HG03095 (cell line): ENCODE measurements around the gene MTO1.
"Not testable (repeated sequence)": the region's sequence is repeated elsewhere in the genome, so short reads cannot be mapped to it uniquely, and the experiment has no call there.

ENCODE experiments used
- ATAC-seq: cut with Tn5 transposase; IDR thresholded peaks from one replicate; pipeline ENCODE4 v1.9.1; 2021; ENCODE audit warnings: moderate library complexity; ENCODE audit not compliant: unreplicated experiment

The MTO1 gene

GRCh38 chr6:73503027-73503772 lies 41.7 kb downstream of the MTO1 start:
- ATAC-seq: no peak

- ATAC-seq: no peak
Measured at GRCh38 chr6:73504160-73504559, 42.6 kb downstream of the MTO1 start.

- ATAC-seq: no peak
Measured at GRCh38 chr6:73505142-73505541, 43.6 kb downstream of the MTO1 start.

- ATAC-seq: not testable (repeated sequence)
Measured at GRCh38 chr6:73505705-73506104, 44.2 kb downstream of the MTO1 start.

- no peak for ATAC-seq
Measured at GRCh38 chr6:73506246-73506645, 44.7 kb downstream of the MTO1 start.

- ATAC-seq: no peak
Measured at GRCh38 chr6:73508776-73509175, 47.2 kb downstream of the MTO1 start.

GRCh38 chr6:73509851-73510250 lies 48.3 kb downstream of the MTO1 start:
- no peak for ATAC-seq

- ATAC-seq: no peak
Measured at GRCh38 chr6:73511796-73512195, 50.3 kb downstream of the MTO1 start.

- ATAC-seq: no peak
Measured at GRCh38 chr6:73513496-73513854, 51.9 kb downstream of the MTO1 start.

GRCh38 chr6:73514746-73515110 lies 53.2 kb downstream of the MTO1 start:
- ATAC-seq: no peak

GRCh38 chr6:73515204-73515655 lies 53.7 kb downstream of the MTO1 start:
- peak; percentile 52 for ATAC-seq

- no peak for ATAC-seq
Measured at GRCh38 chr6:73516514-73517489, 55.3 kb downstream of the MTO1 start.

- not testable (repeated sequence) for ATAC-seq
Measured at GRCh38 chr6:73518100-73518981, 56.8 kb downstream of the MTO1 start.

GRCh38 chr6:73518982-73519881 lies 57.7 kb downstream of the MTO1 start:
- not testable (repeated sequence) for ATAC-seq

- ATAC-seq: no peak
Measured at GRCh38 chr6:73519926-73520687, 58.6 kb downstream of the MTO1 start.

GRCh38 chr6:73520688-73521350 lies 59.3 kb downstream of the MTO1 start, which contains the start of gene EEF1A1:
TSS of gene EEF1A1 (minus strand) at chr6:73521032. CDS start at chr6:73520026, 1,006 bp downstream.
- ATAC-seq: peak; percentile 53

GRCh38 chr6:73521351-73521985 lies 59.9 kb downstream of the MTO1 start:
- ATAC-seq: peak; percentile 40
